HK-2 (cell line): Measurements from ENCODE around the gene HSPA1A.
"Not testable (repeated sequence)": the region's sequence is repeated elsewhere in the genome, so short reads cannot be mapped to it uniquely, and the experiment has no call there.

Source experiments
- DNase-seq: peaks from one replicate; pipeline ENCODE4 v3.0.0-alpha.2; 2018; ENCODE audit not compliant: unreplicated experiment

Gene HSPA1A

GRCh38 chr6:31836474-31837368 lies 21.4 kb downstream of the HSPA1A start:
- no peak for DNase-seq

GRCh38 chr6:31837369-31838113 lies 22.2 kb downstream of the HSPA1A start:
- DNase-seq = no peak

GRCh38 chr6:31838114-31838553 lies 22.8 kb downstream of the HSPA1A start:
- not testable (repeated sequence) for DNase-seq

- DNase-seq = no peak
These were observed 23.6 kb downstream of the HSPA1A start for GRCh38 chr6:31838968-31839367.

GRCh38 chr6:31839779-31840126 lies 24.4 kb downstream of the HSPA1A start:
- not testable (repeated sequence) for DNase-seq

GRCh38 chr6:31842053-31842452 lies 26.7 kb downstream of the HSPA1A start:
- no peak for DNase-seq

GRCh38 chr6:31844507-31844906 lies 29.2 kb downstream of the HSPA1A start:
- DNase-seq = no peak

GRCh38 chr6:31847276-31847978 lies 32.1 kb downstream of the HSPA1A start:
- no peak for DNase-seq

- no peak for DNase-seq
These were observed 35.6 kb downstream of the HSPA1A start for GRCh38 chr6:31850765-31851484.

- DNase-seq = no peak
These were observed 36.1 kb downstream of the HSPA1A start for GRCh38 chr6:31851485-31851832.

- not testable (repeated sequence) for DNase-seq
These were observed 36.8 kb downstream of the HSPA1A start for GRCh38 chr6:31851980-31852718.

- not testable (repeated sequence) for DNase-seq
These were observed 42.4 kb downstream of the HSPA1A start for GRCh38 chr6:31857774-31858173.

- no peak for DNase-seq
These were observed 43.4 kb downstream of the HSPA1A start for GRCh38 chr6:31858707-31859106.

- DNase-seq = no peak
These were observed 44.6 kb downstream of the HSPA1A start for GRCh38 chr6:31859923-31860322.

- DNase-seq = no peak
These were observed 45.0 kb downstream of the HSPA1A start for GRCh38 chr6:31860349-31860748.

GRCh38 chr6:31861150-31861549 lies 45.8 kb downstream of the HSPA1A start:
- no peak for DNase-seq

GRCh38 chr6:31861919-31862343 lies 46.6 kb downstream of the HSPA1A start:
- DNase-seq = no peak

- peak; percentile 100 for DNase-seq
These were observed 47.2 kb downstream of the HSPA1A start, which contains the start of gene NEU1 for GRCh38 chr6:31862344-31863235. Gene NEU1 (minus strand): TSS chr6:31862821. CDS start chr6:31862776, 45 bp downstream.

- not testable (repeated sequence) for DNase-seq
These were observed 48.8 kb downstream of the HSPA1A start for GRCh38 chr6:31864123-31864562.

- DNase-seq = no peak
These were observed 49.5 kb downstream of the HSPA1A start for GRCh38 chr6:31864818-31865204.
